HEK293 (cell line): ENCODE results near the gene AKAP6.

Experiments
- CTCF ChIP-seq: fragments of 450-650 bp; formaldehyde crosslinking; IDR thresholded peaks from 2 replicates; pipeline ENCODE4 v1.5.1; 2016; ENCODE audit warnings: missing biosample characterization, missing genetic modification characterization
- GLIS2 ChIP-seq: fragments of 450-650 bp; formaldehyde crosslinking; IDR thresholded peaks from 2 replicates; pipeline ENCODE4 v1.5.1; 2016; ENCODE audit warnings: missing biosample characterization, missing genetic modification characterization
- MYNN ChIP-seq: fragments of 450-650 bp; formaldehyde crosslinking; IDR thresholded peaks from 2 replicates; pipeline ENCODE4 v1.5.1; 2016; ENCODE audit warnings: missing biosample characterization, missing genetic modification characterization, borderline replicate concordance
- REPIN1 ChIP-seq: fragments of 450-650 bp; formaldehyde crosslinking; IDR thresholded peaks from 2 replicates; pipeline ENCODE4 v1.5.1; 2017; ENCODE audit warnings: missing biosample characterization, missing genetic modification characterization, low read depth
- YY1 ChIP-seq: fragments of 450-650 bp; formaldehyde crosslinking; IDR thresholded peaks from 2 replicates; pipeline ENCODE4 v1.5.1; 2018; ENCODE audit warnings: missing biosample characterization, missing genetic modification characterization
- ZBTB7A ChIP-seq: fragments of 450-650 bp; formaldehyde crosslinking; IDR thresholded peaks from 2 replicates; pipeline ENCODE4 v1.5.1; 2016; ENCODE audit warnings: low read depth, missing biosample characterization, missing genetic modification characterization
- ZFP3 ChIP-seq: fragments of 450-650 bp; formaldehyde crosslinking; IDR thresholded peaks from 2 replicates; pipeline ENCODE4 v1.5.1; 2016; ENCODE audit warnings: low read depth, missing biosample characterization, missing genetic modification characterization
- ZNF10 ChIP-seq: fragments of 450-650 bp; formaldehyde crosslinking; IDR thresholded peaks from 2 replicates; pipeline ENCODE4 v1.5.1; 2017; ENCODE audit warnings: missing biosample characterization, missing genetic modification characterization
- ZNF121 ChIP-seq: fragments of 450-650 bp; formaldehyde crosslinking; IDR thresholded peaks from 2 replicates; pipeline ENCODE4 v1.5.1; 2016; ENCODE audit warnings: missing biosample characterization, missing genetic modification characterization
- ZNF311 ChIP-seq: fragments of 450-650 bp; formaldehyde crosslinking; IDR thresholded peaks from 2 replicates; pipeline ENCODE4 v1.5.1; 2017; ENCODE audit warnings: missing biosample characterization, missing genetic modification characterization, borderline replicate concordance
- ZNF518A ChIP-seq: fragments of 450-650 bp; formaldehyde crosslinking; conservative IDR thresholded peaks from 2 replicates; pipeline ENCODE4 v1.5.1; 2016; ENCODE audit warnings: low read depth, missing biosample characterization, missing genetic modification characterization
- ZNF776 ChIP-seq: fragments of 450-650 bp; formaldehyde crosslinking; IDR thresholded peaks from 2 replicates; pipeline ENCODE4 v1.5.0; 2017; ENCODE audit warnings: missing biosample characterization, missing genetic modification characterization, borderline replicate concordance

GRCh38 chr14:32675433-32675832 is 346.3 kb downstream of the AKAP6 start:
- TF ChIP-seq CTCF, result no peak
- TF ChIP-seq YY1 (tag by site-specific recombination), result no peak
- no peak for TF ChIP-seq MYNN (tag by site-specific recombination)
- no peak for TF ChIP-seq ZNF311 (tag by site-specific recombination)
- no peak for TF ChIP-seq ZFP3 (tag by site-specific recombination)
- TF ChIP-seq ZNF121 (tag by site-specific recombination), result no peak
- no peak for TF ChIP-seq ZNF10 (tag by site-specific recombination)
- TF ChIP-seq GLIS2, result no peak
- no peak for TF ChIP-seq ZBTB7A (tag by site-specific recombination)
- TF ChIP-seq REPIN1, result no peak
- no peak for TF ChIP-seq ZNF518A (tag by site-specific recombination)
- TF ChIP-seq ZNF776 (tag by site-specific recombination), result no peak
